Lower leg skin (tissue), 4 donors: ENCODE results near the gene EPB41L2. TPM values are rescaled to one million over a fixed set of nuclear protein-coding genes. Genes with fewer than 3 reads are reported as not detected.

ENCODE experiments used
- DNase-seq, 2 donors: peaks; one replicate each; pipeline ENCODE4 v3.0.0-alpha.2; 2019; ENCODE audit warnings: low spot score in 2 of 2
- H3K4me3 ChIP-seq: fragments of 200-600 bp; sonication (generic); 2 replicates; pipeline ENCODE4 v1.5.1; 2017; ENCODE audit warnings: mild to moderate bottlenecking, low read depth; ENCODE audit not compliant: poor library complexity, severe bottlenecking
- POLR2A ChIP-seq, 2 donors: fragments of 450-650 bp; IDR thresholded peaks; one replicate each; pipeline ENCODE4 v1.6.1; 2016 to 2017; ENCODE audit warnings: antibody characterized with exemption in 2 of 2, mild to moderate bottlenecking in 1 of 2, moderate library complexity in 1 of 2
- WGBS, 2 donors: methylation state at CpG; one replicate each; pipeline ENCODE4 v1.1.5; 2018; 5-methylcytosine and 5-hydroxymethylcytosine counted together
- intact Hi-C: fragments of 100-400 bp; cut with DNase I; formaldehyde crosslinking; loops from one replicate; pipeline ENCODE4 v1.15.0; 2023; ENCODE audit warnings: low total_unique reads
- total RNA-seq, 4 donors: library from RNA; depleted of rRNA; stranded (reverse); fragments of >200 nt; gene quantifications; one replicate each; pipeline ENCODE4 v1.1.0, GENCODE V29; 2016
- TF ChIP-seq, protein P1 (sequence below), 3 donors: fragments of 450-650 bp; IDR thresholded peaks; one replicate each; pipeline ENCODE4 v1.5.1; 2016; ENCODE audit warnings: antibody characterized with exemption in 3 of 3, mild to moderate bottlenecking in 3 of 3, moderate library complexity in 2 of 3

Gene EPB41L2
- total RNA-seq, 4 donors from 2014 or later, result 8.6 to 19.4 (median 13.8) TPM

- no peak for DNase-seq
- WGBS, 2 donors, result 77 to 88% methylated on average over 3 of the region's 3 CpGs
- H3K4me3 ChIP-seq, result no peak overlapping the region
- TF ChIP-seq, protein P1, sequence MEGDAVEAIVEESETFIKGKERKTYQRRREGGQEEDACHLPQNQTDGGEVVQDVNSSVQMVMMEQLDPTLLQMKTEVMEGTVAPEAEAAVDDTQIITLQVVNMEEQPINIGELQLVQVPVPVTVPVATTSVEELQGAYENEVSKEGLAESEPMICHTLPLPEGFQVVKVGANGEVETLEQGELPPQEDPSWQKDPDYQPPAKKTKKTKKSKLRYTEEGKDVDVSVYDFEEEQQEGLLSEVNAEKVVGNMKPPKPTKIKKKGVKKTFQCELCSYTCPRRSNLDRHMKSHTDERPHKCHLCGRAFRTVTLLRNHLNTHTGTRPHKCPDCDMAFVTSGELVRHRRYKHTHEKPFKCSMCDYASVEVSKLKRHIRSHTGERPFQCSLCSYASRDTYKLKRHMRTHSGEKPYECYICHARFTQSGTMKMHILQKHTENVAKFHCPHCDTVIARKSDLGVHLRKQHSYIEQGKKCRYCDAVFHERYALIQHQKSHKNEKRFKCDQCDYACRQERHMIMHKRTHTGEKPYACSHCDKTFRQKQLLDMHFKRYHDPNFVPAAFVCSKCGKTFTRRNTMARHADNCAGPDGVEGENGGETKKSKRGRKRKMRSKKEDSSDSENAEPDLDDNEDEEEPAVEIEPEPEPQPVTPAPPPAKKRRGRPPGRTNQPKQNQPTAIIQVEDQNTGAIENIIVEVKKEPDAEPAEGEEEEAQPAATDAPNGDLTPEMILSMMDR (IDR thresholded peaks at IDR 0.05), result no peak
- no peak for TF ChIP-seq POLR2A (IDR thresholded peaks at IDR 0.05)
- intact Hi-C loops, result loop anchor here (10.0 kb wide), 1 partner anchor 519 kb away; no protein-coding TSS in a partner anchor
These were observed 219.3 kb downstream of the EPB41L2 start for GRCh38 chr6:130843575-130844320.

GRCh38 chr6:130841128-130841728 lies 221.8 kb downstream of the EPB41L2 start:
- 58 to 67% methylated on average over 4 of the region's 4 CpGs for WGBS, 2 donors
- no peak for TF ChIP-seq POLR2A (IDR thresholded peaks at IDR 0.05)
- TF ChIP-seq, protein P1 (IDR thresholded peaks at IDR 0.05), result no peak
- intact Hi-C loops, result loop anchor here (10.0 kb wide), 1 partner anchor 516 kb away; no protein-coding TSS in a partner anchor
- DNase-seq, result no peak
- no peak overlapping the region for H3K4me3 ChIP-seq

DNA sequence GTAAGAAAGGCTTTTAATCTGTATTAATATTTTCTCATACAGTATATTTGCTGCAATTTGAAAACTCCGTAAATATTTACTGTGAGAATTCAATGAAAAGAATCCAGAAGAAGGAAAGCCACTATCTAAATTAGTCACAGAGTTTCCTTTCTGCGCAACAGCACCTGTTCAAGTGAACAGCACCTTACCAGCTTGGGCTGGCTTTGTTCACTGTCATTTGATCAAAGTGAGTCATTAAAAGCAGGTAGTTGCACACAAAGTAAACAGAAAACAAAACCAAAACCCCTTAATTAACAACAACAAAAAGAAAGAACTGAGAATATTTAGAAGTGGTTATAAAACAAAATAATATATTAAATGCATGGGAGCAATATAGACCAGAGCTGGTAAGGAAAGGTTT lies 223.0 kb downstream of the EPB41L2 start:
- WGBS, 2 donors, result 94 to 97% methylated on average over 2 of the region's 2 CpGs
- no peak for TF ChIP-seq POLR2A (IDR thresholded peaks at IDR 0.05)
- TF ChIP-seq, protein P1 (IDR thresholded peaks at IDR 0.05), result no peak
- intact Hi-C loops, result loop anchor here (10.0 kb wide), 1 partner anchor 515 kb away; no protein-coding TSS in a partner anchor
- H3K4me3 ChIP-seq, result no peak overlapping the region
- DNase-seq, result no peak

DNA sequence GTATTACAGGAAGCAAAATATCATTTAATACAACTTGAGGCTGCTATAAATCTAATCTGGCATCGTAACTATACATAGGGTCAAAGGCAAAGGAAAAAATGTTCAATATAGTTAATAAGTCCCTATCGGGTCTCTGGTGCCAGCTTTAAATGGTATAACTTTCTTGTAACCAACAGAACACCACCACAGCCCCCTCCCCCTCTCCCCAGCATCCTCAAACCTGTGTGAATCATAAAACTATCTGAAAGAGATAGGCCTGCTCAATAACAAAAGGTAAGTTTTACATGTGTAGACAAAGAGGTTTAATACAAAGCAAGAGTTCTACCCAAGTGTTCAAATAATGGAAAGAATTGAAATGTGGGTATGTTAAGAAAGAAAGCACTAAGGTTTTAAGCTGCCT lies 223.7 kb downstream of the EPB41L2 start:
- WGBS, 2 donors, result 78 to 87% methylated on average over 2 of the region's 2 CpGs
- no peak for DNase-seq
- no peak overlapping the region for H3K4me3 ChIP-seq
- intact Hi-C loops, result no loop called here
- no peak for TF ChIP-seq POLR2A (IDR thresholded peaks at IDR 0.05)
- TF ChIP-seq, protein P1 (IDR thresholded peaks at IDR 0.05), result no peak

GRCh38 chr6:130838951-130839350 lies 224.1 kb downstream of the EPB41L2 start:
- TF ChIP-seq, protein P1 (IDR thresholded peaks at IDR 0.05), result no peak
- no peak for TF ChIP-seq POLR2A (IDR thresholded peaks at IDR 0.05)
- no peak for DNase-seq
- no peak overlapping the region for H3K4me3 ChIP-seq
- 61 to 64% methylated on average over 5 of the region's 5 CpGs for WGBS, 2 donors
- intact Hi-C loops, result no loop called here
